Smooth muscle cell (in vitro differentiated cells): ENCODE results near the gene MYB. TPM values are rescaled to one million over a fixed set of nuclear protein-coding genes. Genes with fewer than 3 reads are reported as not detected.
"Not testable (repeated sequence)": the region's sequence is repeated elsewhere in the genome, so short reads cannot be mapped to it uniquely, and the experiment has no call there.

Experiments
- DNase-seq: peaks from one replicate; lab custom pipeline; 2025; ENCODE audit not compliant: unreplicated experiment; lab: John Stamatoyannopoulos, UW
- H2AFZ ChIP-seq: fragments of 200-600 bp; sonication (generic); 2 replicates; pipeline ENCODE4 v1.6.0; 2016; ENCODE audit warnings: antibody characterized with exemption, low read depth, mild to moderate bottlenecking
- H3F3A ChIP-seq: fragments of 200-600 bp; sonication (generic); 2 replicates; pipeline ENCODE4 v1.6.0; 2017; ENCODE audit warnings: antibody characterized with exemption, low read depth
- H3K27ac ChIP-seq: fragments of 200-600 bp; sonication (generic); 2 replicates; pipeline ENCODE4 v1.5.1; 2016; ENCODE audit warnings: low read depth, mild to moderate bottlenecking
- H3K27me3 ChIP-seq: fragments of 200-600 bp; sonication (generic); 2 replicates; pipeline ENCODE4 v1.6.1; 2016; ENCODE audit warnings: low read depth, mild to moderate bottlenecking
- H3K36me3 ChIP-seq: fragments of 200-600 bp; sonication (generic); 2 replicates; pipeline ENCODE4 v1.5.1; 2016; ENCODE audit warnings: low read depth
- H3K4me1 ChIP-seq: fragments of 200-600 bp; sonication (generic); 2 replicates; pipeline ENCODE4 v1.5.1; 2016; ENCODE audit warnings: low read depth
- H3K4me2 ChIP-seq: fragments of 200-600 bp; sonication (generic); 2 replicates; pipeline ENCODE4 v1.6.0; 2016; ENCODE audit warnings: mild to moderate bottlenecking
- H3K4me3 ChIP-seq: fragments of 200-600 bp; sonication (generic); 2 replicates; pipeline ENCODE4 v1.5.1; 2016; ENCODE audit warnings: mild to moderate bottlenecking
- H3K79me2 ChIP-seq: fragments of 200-600 bp; sonication (generic); 2 replicates; pipeline ENCODE4 v1.6.0; 2016; ENCODE audit warnings: low read depth, mild to moderate bottlenecking
- H3K9ac ChIP-seq: fragments of 200-600 bp; sonication (generic); 2 replicates; pipeline ENCODE4 v1.6.0; 2016; ENCODE audit warnings: low read depth
- H3K9me3 ChIP-seq: fragments of 200-600 bp; sonication (generic); replicated peaks from 2 replicates; pipeline ENCODE4 v1.5.1; 2016; ENCODE audit warnings: low read depth
- H4K20me1 ChIP-seq: fragments of 200-600 bp; sonication (generic); 2 replicates; pipeline ENCODE4 v1.6.0; 2016; ENCODE audit warnings: low read depth
- WGBS: methylation state at CpG from one replicate; pipeline ENCODE4 v1.1.7; 2016; ENCODE audit warnings: low lambda C conversion rate; 5-methylcytosine and 5-hydroxymethylcytosine counted together
- polyA plus RNA-seq: library from polyadenylated mRNA; unstranded; fragments of >200 nt; fragmentation: Nextera tagmentation; extraction: Ambion mirVana; gene quantifications from 2 replicates; pipeline ENCODE4 v1.2.1, GENCODE V29; 2016
- total RNA-seq: library from RNA; depleted of rRNA; stranded (reverse); fragments of >200 nt; gene quantifications from 2 replicates; pipeline ENCODE4 v1.2.3, GENCODE V29; 2014
- TF ChIP-seq, protein P1 (sequence below): fragments of 200-600 bp; sonication (generic); IDR thresholded peaks from 2 replicates; pipeline ENCODE4 v1.5.1; 2017; ENCODE audit warnings: borderline replicate concordance, mild to moderate bottlenecking, antibody characterized with exemption; ENCODE audit not compliant: insufficient read depth, poor library complexity, severe bottlenecking

Gene MYB
- total and polyA plus RNA-seq, 2 experiments from 2014 or later = 0.25 to 1.2 TPM

DNA sequence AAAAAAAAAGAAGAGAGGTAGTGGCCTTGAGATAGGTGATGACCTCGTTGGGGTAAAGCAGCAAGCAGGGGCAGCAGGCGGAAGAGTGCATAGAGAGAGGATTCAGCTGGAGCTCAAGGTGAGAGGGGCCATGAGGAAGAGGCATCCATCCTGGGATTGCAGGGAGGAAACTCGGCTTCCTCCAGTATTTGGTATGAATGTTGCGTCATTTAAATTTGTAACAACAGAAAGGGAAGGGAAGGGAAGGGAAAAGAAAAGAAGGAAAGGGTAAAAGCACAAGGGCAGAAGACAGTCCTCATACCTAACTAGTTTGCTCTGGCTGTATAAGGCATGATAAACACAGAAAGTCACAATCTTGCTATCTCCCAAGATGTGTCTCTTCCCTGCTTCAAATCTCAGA is 39.9 kb upstream of the MYB start:
- Histone ChIP-seq H3K4me3 (no peak overlapping the region), H3K27ac (no peak overlapping the region), H3K9me3 (no peaks in the 10 kb centered on the region), H3K4me1 (peaks cover 4% of the 10 kb centered on the region), H3F3A (no peaks in the 10 kb centered on the region), H3K36me3 (no peaks in the 10 kb centered on the region), H2AFZ (no peak overlapping the region), H3K27me3 (peaks cover 18% of the 10 kb centered on the region), H3K9ac (no peak overlapping the region), H3K4me2 (no peak overlapping the region), H4K20me1 (no peaks in the 10 kb centered on the region), H3K79me2 (no peaks in the 10 kb centered on the region)
- DNase-seq = no peak
- WGBS = 78% methylated on average over 4 of the region's 4 CpGs
- TF ChIP-seq, protein P1, sequence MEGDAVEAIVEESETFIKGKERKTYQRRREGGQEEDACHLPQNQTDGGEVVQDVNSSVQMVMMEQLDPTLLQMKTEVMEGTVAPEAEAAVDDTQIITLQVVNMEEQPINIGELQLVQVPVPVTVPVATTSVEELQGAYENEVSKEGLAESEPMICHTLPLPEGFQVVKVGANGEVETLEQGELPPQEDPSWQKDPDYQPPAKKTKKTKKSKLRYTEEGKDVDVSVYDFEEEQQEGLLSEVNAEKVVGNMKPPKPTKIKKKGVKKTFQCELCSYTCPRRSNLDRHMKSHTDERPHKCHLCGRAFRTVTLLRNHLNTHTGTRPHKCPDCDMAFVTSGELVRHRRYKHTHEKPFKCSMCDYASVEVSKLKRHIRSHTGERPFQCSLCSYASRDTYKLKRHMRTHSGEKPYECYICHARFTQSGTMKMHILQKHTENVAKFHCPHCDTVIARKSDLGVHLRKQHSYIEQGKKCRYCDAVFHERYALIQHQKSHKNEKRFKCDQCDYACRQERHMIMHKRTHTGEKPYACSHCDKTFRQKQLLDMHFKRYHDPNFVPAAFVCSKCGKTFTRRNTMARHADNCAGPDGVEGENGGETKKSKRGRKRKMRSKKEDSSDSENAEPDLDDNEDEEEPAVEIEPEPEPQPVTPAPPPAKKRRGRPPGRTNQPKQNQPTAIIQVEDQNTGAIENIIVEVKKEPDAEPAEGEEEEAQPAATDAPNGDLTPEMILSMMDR = no peak

DNA sequence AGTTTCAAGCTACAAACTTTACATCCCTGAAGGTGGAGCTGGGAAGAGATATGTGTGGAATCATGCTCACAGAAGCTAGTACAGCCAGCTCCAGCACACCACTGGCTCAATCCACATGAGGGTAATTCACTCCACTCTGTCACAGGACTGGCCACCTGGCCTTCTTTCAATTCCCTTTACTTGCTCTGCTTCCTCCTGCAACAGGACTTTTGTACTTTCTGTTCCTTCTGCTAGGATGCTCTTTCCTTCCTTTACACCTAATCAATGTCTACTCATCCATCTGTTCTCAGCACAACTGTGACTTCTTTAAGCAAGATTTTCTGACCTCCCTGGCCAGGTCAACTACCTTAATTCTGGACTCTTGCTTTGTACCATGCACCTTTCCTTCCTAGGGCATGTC is 39.4 kb upstream of the MYB start:
- Histone ChIP-seq H2AFZ (no peak overlapping the region), H3K79me2 (no peaks in the 10 kb centered on the region), H3K4me1 (peaks cover 4% of the 10 kb centered on the region), H3K27me3 (peaks cover 18% of the 10 kb centered on the region), H3F3A (no peaks in the 10 kb centered on the region), H3K9ac (no peak overlapping the region), H3K27ac (no peak overlapping the region), H3K4me2 (no peak overlapping the region), H3K9me3 (no peaks in the 10 kb centered on the region), H4K20me1 (no peaks in the 10 kb centered on the region), H3K36me3 (no peaks in the 10 kb centered on the region), H3K4me3 (no peak overlapping the region)
- TF ChIP-seq, protein P1 = no peak
- no peak for DNase-seq

DNA sequence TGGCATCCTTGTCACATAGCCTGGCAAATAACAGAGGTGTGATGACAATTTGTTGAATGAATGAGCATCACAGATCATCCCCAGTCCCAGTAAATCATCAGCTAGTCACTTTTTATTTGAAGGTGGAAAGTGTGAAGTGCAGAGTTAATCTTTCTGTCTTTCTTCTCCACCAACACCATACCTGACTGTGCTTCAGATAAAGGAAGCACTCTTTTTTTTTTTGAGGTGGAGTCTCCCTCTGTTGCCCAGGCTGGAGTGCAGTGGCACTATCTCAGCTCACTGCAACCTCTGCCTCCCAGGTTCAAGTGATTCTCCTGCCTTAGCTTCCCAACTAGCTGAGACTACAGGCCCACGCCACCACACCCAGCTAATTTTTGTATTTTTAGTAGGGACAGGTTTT is 38.9 kb upstream of the MYB start:
- peaks cover 18% of the 10 kb centered on the region for H3K27me3 ChIP-seq
- not testable (repeated sequence) for H4K20me1 ChIP-seq, H3F3A ChIP-seq, H3K4me2 ChIP-seq, H3K4me3 ChIP-seq, H2AFZ ChIP-seq, H3K79me2 ChIP-seq, DNase-seq, H3K27ac ChIP-seq, H3K36me3 ChIP-seq, H3K4me1 ChIP-seq, H3K9me3 ChIP-seq, H3K9ac ChIP-seq
- WGBS = 95% methylated on average over 1 of the region's 1 CpG

DNA sequence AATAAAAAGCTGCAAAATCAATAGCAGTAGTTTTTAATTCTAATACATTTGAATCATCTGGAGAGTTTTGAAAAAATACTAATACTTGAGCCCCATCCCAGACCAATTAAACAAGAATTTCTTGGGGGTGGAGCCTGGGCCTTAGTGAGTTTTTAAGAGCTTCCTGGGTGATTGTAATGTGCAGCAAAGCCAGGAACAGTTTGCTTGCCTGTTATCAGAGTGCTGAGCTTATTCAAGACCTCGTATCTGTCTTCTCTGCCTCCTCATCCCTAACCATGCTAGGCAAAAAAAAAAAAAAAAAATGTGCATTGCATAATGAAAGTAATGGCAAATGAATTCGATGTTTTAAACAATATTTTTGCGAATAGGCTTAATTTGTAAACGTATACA is 36.4 kb upstream of the MYB start:
- Histone ChIP-seq H3F3A (no peaks in the 10 kb centered on the region), H3K4me1 (no peaks in the 10 kb centered on the region), H2AFZ (no peak overlapping the region), H3K9ac (no peak overlapping the region), H4K20me1 (no peaks in the 10 kb centered on the region), H3K79me2 (no peaks in the 10 kb centered on the region), H3K4me2 (no peak overlapping the region), H3K4me3 (no peak overlapping the region), H3K27ac (no peak overlapping the region), H3K27me3 (peaks cover 18% of the 10 kb centered on the region), H3K36me3 (no peaks in the 10 kb centered on the region), H3K9me3 (no peaks in the 10 kb centered on the region)
- no peak for DNase-seq
- WGBS = 12% methylated on average over 4 of the region's 4 CpGs
- TF ChIP-seq, protein P1 = no peak
